Activated CD8-positive, alpha-beta memory T cell treated with anti-CD3 and anti-CD28 coated beads for 1 hour (primary cell): ENCODE data around the gene OCEL1.
A peak's percentile ranks its signal among the peaks of the same experiment; 100 is the strongest.

Source experiments
- DNase-seq, 2 donors: peaks; one replicate each; pipeline ENCODE4 v3.0.0-alpha.2; 2020; ENCODE audit warnings: low read depth in 1 of 2; ENCODE audit errors: extremely low read depth in 1 of 2

OCEL1 gene

DNA sequence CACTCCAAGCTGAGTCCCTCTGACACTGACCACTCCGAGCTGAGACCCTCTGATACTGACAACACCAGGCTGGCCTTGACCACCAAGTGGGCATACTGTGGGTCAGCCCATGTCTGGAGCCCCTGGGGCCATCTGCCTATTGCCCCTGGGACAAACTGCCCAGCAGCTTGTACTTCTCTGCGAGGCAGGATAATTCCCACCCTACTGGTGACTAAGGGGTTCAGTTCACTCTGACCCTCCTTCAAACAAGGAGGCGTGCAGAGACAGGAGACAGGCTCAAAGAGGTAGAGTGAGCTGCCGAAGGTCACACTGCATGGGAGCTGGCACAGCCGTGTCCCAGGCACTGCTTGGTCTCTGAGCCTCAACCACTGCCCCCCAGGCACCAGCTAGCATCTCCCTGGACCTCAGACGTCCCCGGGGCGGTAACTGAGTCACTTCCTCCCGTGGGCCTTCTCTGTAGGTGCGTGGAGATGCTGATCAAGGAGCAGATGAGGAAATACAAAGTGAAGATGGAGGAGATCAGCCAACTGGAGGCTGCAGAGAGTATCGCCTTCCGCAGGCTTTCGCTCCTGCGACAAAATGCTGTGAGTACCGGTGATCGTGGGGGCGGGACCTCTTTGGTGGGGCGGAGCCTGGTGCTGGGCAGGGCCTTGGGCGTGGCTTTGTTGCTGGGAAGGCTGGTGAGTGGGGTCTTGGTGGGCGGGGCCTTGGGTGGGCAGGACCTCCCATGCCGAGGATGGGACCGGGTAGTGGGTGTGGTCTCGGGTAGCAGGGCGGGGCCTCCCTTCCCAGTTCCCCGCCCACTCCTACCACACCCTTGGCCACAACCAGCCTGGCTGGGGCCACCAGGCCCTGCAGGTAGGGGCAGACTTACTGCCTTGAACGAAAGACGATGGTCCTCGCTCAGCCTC lies 16.6 kb upstream of the OCEL1 start:
- DNase-seq: no peak

DNA sequence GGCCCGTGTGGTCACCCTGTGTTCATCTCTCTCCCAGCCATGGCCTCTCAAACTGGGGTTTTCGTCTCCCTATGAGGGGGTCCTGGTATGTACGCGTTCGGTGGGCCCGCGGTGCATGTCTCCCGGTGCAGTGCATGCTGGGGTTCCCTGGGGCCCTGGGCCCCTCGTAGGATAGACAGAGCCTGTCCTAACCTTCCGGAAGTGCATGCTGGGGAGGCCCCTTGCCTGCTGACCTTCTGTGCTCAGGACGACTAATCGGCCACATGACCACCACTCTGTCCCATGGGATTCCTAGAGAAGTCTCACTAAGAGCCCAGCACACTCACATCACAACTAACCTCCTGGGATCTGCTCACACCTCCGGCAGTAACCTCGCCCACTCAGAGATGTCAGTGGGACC lies 15.7 kb upstream of the OCEL1 start:
- no peak for DNase-seq

DNA sequence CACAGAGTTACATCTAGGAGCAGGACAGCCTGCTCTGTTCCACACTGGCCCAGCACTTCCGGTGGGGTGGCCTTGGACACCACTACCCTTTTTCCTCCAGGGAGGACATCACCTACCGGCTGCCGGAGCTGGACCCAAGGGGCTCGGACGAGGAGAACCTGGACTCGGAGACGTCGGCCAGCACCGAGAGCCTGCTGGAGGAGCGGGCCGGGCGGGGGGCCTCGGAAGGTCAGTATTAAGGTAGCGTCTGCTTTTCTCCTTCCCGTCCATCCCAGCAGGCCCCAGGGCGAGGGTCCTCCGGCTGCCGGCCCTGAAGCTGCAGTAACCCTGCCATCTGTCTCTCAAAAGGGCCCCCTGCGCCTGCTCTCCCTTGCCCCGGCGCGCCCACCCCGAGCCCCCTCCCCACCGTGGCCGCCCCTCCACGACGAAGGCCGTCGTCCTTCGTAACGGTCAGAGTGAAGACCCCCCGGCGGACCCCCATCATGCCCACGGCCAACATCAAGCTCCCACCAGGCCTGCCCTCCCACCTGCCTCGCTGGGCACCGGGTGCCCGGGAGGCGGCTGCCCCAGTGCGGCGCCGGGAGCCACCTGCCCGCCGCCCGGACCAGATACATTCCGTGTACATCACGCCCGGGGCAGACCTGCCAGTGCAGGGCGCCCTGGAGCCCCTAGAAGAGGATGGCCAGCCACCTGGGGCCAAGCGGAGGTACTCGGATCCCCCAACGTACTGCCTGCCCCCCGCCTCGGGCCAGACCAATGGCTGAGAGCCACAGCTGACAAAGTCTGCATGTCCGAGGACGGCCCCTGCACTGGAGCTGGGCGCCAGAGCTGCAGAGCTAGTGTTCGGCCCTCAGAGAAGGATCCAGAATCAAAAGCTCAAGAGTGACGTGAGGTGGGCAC lies 14.2 kb upstream of the OCEL1 start:
- DNase-seq: no peak

DNA sequence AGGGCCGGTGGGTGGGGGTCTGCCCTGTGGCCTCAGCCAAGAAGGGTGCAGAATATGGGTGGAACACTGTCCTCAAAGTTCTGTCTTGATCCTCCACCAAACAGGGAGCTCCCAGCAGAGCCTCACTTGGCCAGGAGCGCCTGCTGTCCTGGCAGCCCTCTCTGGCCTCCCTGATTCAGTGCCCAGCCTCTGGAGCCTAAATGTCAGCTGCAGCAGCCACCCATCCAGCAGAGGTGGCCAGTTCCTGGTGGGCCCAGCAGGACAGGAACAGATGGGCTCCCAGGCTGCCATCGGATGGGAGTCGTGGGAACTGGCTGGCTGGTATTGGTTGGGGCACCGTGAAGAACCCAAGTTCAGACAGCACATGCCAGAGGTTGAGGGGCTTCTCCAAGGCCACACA lies 12.7 kb upstream of the OCEL1 start:
- DNase-seq: no peak

DNA sequence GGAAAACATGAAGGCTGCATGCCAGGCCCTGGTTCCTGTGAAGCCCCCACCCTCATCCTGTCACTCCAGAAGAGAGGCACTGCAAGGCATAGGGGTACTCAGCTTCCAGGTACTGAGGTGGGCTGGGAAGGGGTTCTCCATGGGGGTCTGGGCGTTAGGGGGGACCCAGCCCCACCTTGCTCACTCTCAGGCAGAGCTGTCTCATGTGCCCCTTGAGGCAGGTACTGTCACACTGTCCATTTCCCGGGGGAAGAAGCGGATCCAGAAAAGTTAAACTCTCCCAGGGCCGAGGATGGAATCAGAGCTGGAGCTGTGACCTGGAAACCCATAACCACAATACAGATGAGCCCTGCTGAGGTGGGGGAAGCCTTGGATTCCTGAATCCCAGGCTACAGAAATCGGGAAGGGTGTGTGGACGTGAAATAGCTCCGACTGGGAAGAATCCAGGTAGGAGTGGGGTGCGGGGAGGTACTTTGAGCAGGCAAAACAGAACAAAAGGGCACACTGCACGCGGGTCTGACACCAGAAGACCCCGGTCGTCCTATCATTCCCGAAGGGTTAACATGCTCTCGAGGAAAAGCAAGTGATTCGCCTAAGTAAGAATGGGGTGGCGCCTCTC lies 11.4 kb upstream of the OCEL1 start:
- no peak for DNase-seq

DNA sequence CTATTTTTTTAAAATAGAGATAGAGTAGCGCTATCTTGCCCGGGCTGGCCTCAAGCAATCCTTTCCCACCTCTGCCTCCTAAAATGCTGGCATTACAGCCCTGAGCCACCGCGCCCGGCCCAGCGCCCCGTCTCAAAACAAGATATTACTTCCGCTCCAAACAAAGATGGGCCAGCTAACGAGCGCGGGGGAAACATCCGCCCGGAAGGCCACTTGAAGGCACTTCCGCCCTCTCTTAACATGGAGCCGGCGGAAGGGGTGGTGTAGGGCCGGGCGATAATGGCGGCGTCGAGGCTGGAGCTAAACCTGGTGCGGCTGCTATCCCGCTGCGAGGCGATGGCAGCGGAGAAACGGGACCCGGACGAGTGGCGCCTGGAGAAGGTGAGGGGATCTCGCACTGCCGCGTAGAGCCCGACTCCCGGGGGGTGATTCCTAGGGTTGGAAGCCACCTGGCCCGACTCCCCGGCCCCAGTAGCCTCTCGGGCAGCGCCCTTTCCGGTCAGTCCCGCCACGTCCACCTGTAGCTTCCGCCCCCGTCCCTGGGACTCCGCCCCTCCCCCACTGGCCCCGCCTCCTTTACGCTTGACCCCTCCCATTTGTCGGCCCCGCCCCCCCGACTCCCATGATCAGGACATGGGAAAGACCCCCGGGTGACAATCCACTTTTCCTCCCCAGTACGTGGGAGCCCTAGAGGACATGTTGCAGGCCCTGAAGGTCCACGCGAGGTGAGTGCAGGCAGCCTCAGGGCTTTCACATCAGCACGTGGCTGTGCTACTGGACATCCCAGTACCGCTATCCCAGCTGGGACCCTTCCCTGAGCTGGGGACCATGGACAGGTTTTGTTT lies 10.7 kb upstream of the OCEL1 start, which contains the start of gene USE1:
Gene USE1, plus strand, starts transcription at position 231 of the 845 bp plus-strand sequence. Its CDS starts 49 bp downstream, at position 280.
- peak; percentile 59 to 72 for DNase-seq

DNA sequence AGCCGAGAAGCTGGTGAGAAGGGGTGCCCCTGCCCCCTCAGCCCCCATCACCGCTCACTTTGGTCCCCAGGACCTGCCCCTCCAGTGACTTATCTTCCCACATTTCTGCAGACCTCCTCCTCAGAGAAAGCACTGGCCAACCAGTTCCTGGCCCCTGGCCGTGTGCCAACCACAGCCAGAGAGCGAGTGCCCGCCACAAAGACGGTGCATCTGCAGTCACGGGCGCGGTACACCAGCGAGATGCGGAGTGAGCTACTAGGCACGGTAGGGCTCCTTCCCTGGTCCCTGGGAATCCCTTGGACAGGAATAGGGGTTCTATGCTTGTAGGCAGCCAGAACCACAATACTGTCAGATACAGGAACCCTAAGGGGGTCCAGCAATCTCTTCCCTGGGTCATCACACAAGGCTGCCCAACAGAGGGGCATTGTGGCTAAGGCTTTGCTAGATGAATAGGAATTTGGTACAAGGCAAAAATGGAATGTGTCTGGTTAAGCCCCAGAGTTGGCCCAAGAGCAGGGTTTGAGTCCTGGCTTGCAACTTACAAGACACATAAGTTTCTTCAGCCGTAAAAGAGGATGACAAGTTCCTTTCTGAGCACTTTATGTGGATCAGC lies 9.9 kb upstream of the OCEL1 start:
- no peak for DNase-seq

DNA sequence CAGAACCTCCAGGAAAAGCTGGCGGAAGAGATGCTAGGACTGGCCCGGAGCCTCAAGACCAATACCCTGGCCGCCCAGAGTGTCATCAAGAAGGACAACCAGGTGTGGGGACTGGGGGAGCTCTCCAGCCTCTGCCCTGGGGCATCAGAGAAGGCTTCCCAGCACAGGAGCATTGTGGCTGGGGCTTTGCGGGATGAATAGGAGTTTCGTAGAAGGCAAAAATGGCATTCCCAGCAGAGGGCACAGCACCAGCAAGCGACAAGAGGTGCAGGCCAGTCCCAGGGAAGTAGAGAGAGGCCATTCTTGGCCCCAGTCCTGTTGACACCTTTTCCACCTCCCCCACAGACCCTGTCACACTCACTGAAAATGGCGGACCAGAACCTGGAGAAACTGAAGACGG lies 6.7 kb upstream of the OCEL1 start:
- DNase-seq: no peak

DNA sequence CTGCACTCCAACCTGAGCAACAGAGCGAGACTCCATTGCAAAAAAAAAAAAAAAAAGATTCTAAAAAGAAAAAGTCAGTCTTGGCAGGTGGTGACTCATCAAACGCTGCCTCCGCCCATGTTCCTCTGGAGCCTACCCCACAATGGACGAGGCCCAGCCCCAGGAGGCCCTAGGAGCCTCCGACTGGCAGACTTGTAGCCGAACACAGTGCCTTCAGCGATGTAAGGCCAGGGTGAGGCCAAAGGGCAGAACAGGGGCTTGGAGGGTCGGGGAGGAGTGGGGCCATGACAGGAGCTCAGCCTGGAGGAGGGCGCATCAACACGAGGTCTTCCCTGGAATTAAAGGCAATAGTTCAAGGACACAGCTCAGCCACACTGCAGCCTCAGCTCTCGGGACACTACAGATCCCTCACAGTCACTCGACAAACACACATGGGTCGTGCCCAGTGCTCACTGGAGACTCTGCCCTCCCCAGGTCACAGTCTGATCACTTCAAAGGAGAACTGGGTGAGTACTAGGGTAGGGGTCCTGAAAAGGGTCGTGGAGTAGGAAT lies 5.7 kb upstream of the OCEL1 start:
- no peak for DNase-seq

DNA sequence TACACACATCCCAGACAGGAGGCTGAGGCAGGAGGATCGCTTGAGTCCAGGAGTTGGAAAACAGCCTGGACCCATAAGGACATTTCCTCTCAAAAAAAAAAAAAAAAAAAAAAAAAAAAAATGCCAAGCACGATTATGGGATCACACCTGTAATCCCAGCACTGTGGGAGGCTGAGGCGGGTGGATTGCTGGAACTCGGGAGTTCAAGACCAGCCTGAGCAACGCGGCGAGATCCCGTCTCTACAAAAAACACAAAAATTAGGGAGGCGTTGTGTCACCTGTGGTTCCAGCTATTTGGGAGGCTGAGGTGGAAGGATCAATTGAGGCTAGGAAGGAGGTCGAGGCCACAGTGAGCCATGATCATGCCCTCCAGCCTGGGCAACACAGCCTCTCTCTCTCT lies 973 bp upstream of the OCEL1 start:
- DNase-seq: no peak

DNA sequence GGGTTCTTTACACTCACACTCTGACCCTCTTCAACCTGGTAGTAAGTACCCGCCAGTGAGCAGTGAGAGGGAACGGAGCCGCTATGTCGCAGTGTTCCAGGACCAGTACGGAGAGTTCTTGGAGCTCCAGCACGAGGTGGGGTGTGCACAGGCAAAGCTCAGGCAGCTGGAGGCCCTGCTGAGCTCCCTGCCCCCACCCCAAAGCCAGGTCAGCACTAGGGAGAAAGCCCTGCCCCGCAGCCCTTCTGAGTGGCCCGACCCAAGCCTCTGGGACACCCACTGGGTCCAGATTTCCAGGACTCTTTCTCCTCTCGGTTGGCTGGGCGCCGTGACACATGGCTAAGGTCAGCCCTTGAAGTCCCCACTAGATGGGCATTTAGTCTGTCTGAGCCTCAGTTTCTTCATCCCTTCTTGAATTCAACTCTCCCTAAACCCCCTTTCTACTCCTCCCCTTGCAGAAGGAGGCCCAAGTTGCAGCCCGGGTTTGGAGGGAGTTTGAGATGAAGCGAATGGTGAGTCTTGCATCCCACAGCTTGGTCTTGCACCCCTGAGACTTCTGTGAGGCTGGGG lies 1.9 kb downstream of the OCEL1 start:
- DNase-seq: no peak

DNA sequence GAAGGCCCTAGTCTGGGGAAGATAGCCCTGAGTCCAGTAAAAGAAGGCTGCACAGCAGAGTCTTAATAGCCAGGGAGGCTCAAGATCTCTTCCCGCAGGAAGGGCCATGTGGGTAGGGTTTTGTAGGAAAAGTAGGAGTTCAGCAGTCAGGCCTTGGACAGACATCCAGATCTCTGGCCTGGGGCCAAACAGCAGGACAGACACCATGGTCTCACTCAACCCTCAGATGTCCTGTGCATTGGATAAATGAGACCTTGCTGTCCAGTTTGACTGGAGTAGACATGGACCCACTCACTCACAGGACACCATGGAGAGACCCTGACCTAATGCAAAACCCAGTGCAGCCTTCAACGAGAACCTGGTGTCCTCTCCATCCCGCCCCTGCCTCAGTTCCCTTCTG lies 3.9 kb downstream of the OCEL1 start:
- DNase-seq: no peak

DNA sequence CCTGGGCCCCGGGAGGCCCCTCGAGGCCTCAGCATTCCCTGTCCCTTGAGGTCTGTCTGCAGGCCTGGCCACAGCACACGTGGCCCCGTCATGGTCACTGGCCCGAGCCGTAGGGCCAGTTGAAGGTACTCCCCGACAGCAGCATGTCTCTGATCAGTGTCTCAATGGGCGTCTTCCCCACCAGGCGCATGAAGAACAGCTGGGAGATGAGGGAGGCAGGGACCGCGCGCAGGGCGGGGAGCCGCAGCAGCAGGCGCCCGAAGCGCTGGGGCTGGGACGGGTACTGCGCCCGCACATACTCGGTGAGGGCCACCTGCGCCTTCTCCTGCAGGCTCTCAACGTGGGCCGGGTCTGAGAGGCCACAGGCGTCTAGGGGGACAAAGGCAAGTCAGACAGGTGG lies 6.2 kb downstream of the OCEL1 start:
- DNase-seq: no peak

DNA sequence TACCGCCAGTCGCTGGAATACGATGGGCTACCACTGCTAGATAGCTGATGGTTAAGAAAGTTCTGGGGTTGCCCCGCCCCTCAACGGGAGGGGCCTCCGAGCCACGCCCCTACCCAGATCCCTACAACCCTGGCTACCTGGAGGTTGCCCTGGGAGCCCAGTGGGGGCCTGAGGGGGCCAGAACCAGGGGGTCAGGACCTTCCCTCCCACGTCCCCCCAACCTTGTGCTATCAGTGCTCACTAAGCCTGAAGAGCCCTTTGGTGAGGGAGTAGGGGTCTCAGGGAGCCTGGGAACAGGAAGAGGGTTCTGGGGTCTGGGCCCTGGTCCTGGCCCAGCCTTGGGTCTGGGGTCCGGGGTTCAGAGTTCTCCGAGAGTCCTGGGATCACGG lies 8.9 kb downstream of the OCEL1 start:
- no peak for DNase-seq

DNA sequence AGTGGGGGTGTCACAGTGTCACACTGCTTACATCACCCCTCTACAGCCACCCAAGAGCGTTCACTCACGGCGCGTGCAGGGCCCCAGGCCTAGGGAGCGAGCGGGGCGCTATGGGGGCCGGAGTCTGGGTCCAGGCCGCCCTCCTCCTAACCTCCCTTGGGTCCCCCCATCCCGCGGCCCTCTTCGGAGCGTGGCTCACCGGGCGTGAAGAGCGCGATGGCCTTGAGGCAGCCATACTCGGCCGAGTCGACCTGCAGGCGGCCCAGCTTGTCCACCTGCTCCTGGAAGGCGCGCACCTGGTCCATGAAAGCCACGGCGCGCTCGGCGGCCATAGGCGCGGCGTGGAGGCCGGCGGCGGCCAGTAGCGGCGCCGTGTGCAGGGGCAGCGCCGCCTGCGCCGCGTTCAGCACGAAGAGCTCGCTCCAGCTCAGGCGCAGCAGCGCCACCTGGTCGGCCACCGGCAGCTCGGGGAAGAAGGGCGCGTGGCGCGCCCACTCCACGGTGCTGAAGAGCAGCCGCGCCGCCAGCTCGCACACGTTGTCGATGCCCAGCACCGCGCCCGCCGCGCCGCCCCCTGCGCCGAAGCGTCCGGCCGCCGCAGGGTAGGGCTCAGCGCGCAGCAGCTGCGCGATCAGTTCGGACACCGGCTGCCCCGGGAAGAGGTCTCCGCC lies 9.4 kb downstream of the OCEL1 start:
- DNase-seq: peak; percentile 59 to 62

DNA sequence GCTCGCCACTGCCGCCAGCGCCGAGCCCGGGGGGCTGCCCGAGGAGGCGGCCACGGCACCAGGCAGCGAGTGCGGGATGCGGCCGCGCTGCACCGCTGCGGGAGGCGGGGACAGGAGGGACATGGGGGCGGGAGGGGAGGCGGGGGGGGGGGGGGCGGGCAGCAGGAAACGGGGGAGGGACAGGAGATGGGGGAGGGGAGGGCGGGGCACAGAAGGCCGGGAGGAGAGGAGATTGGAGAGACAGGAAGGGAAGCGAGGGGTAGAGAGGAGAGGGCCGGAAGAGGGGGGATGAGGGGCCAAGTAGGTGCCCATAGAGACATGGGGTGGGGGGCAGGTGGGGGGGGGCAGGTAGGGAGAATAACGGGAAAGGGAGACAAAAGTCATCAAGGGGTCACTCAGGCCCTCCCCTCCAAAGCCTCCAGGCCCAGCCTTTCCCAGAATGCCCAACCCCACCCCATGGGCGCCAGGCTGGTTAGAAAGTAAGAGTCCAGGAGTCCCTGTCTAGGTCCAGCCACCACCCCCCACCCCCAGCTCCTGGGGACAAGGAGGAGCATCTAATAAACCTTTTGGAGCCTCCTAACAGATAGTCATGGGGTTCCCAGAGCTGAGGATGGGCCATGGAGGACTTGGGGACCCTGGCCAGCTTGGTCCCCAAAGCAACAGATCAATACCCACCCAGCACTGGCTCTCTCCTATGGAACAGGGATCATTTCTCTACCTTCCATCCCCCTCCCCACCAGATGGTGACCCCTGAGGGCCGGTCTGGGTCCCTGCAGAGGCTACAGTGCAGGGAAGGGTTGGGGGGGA lies 10.1 kb downstream of the OCEL1 start:
- no peak for DNase-seq

DNA sequence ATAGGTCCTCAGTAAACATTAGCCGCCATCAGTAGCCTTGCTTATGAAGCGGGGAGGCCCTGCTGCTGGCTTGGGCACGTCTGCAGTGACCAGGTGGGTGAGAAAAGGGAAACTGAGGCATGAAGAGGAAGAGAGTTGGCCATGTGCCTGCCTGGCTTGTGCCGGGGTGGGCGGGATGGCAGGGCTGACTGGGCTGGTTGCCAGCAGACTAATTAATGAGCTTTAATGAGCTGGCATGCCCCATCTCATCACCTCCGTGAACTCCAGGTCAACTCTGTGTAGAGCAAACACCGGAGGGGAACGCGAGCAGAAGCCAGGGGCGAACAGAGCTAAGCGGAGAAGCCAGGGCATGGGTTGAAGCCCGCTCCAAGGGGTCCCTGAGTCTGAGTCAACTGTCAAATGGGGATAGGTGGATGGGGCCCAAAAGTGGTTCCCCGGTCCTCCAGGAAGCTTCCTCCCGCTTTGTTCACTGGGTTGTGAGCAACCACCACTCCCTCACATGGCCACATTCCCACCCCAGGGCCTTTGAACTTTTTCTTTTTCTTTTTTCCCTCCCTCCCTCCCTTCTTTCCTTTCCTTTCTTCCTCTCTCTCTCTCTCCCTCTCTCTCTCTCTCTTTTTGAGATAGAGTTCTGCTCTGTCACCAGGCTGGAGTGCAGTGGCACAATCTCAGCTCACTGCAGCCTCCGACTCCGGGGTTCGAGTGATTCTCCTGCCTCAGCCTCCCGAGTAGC lies 11.0 kb downstream of the OCEL1 start:
- no peak for DNase-seq
